ENCODE measurements around the gene F11.

The F11 gene

GRCh38 chr4:186330368-186330767 is 64.4 kb downstream of the F11 start:
- TF ChIP-seq CEBPB (IDR thresholded peaks at IDR 0.05) (no peak), MAX (IDR thresholded peaks at IDR 0.05) (no peak), RAD21 (IDR thresholded peaks at IDR 0.05; ENCODE audit: low read depth) (no peak), REST (IDR thresholded peaks at IDR 0.05; ENCODE audit: low read depth) (no peak), NFIC (IDR thresholded peaks at IDR 0.05) (no peak), EGR1 (IDR thresholded peaks at IDR 0.05) (no peak), YY1 (IDR thresholded peaks at IDR 0.05; ENCODE audit: low read depth) (no peak), ZBTB7A (IDR thresholded peaks at IDR 0.05; ENCODE audit: low read depth) (no peak), USF1 (IDR thresholded peaks at IDR 0.05) (no peak), TEAD4 (IDR thresholded peaks at IDR 0.05) (no peak), EP300 (IDR thresholded peaks at IDR 0.05; ENCODE audit: borderline replicate concordance) (no peak), TCF12 (IDR thresholded peaks at IDR 0.05; ENCODE audit: low read depth) (no peak), FOXM1 (IDR thresholded peaks at IDR 0.05; ENCODE audit: borderline replicate concordance, low read depth) (no peak), TAF1 (IDR thresholded peaks at IDR 0.05; ENCODE audit: low read depth) (no peak), CREB1 (IDR thresholded peaks at IDR 0.05; ENCODE audit: low read depth) (no peak)

- TF ChIP-seq MAX (IDR thresholded peaks at IDR 0.05) (no peak), EP300 (IDR thresholded peaks at IDR 0.05; ENCODE audit: borderline replicate concordance) (no peak), YY1 (IDR thresholded peaks at IDR 0.05; ENCODE audit: low read depth) (no peak), ZBTB7A (IDR thresholded peaks at IDR 0.05; ENCODE audit: low read depth) (no peak), RAD21 (IDR thresholded peaks at IDR 0.05; ENCODE audit: low read depth) (no peak), TEAD4 (IDR thresholded peaks at IDR 0.05) (no peak), TCF12 (IDR thresholded peaks at IDR 0.05; ENCODE audit: low read depth) (no peak), USF1 (IDR thresholded peaks at IDR 0.05) (no peak), TAF1 (IDR thresholded peaks at IDR 0.05; ENCODE audit: low read depth) (no peak), EGR1 (IDR thresholded peaks at IDR 0.05) (no peak), NFIC (IDR thresholded peaks at IDR 0.05) (no peak), CEBPB (IDR thresholded peaks at IDR 0.05) (no peak), FOXM1 (IDR thresholded peaks at IDR 0.05; ENCODE audit: borderline replicate concordance, low read depth) (no peak), CREB1 (IDR thresholded peaks at IDR 0.05; ENCODE audit: low read depth) (no peak), REST (IDR thresholded peaks at IDR 0.05; ENCODE audit: low read depth) (no peak)
Observed at GRCh38 chr4:186335793-186336192, 69.8 kb downstream of the F11 start.

Data from Ishikawa (cell line).